Ishikawa (cell line): ENCODE measurements around the gene SETD1A.

ENCODE experiments used
- CEBPB ChIP-seq: IDR thresholded peaks from 2 replicates; pipeline ENCODE4 v1.6.1; 2012
- CREB1 ChIP-seq: IDR thresholded peaks from 2 replicates; pipeline ENCODE4 v1.6.1; 2012; ENCODE audit warnings: low read depth
- EGR1 ChIP-seq: IDR thresholded peaks from 2 replicates; pipeline ENCODE4 v1.6.1; 2012
- EP300 ChIP-seq: IDR thresholded peaks from 2 replicates; pipeline ENCODE4 v1.6.1; 2012; ENCODE audit warnings: borderline replicate concordance
- FOXM1 ChIP-seq: IDR thresholded peaks from 2 replicates; pipeline ENCODE4 v1.6.1; 2012; ENCODE audit warnings: low read depth, borderline replicate concordance
- NFIC ChIP-seq: IDR thresholded peaks from 2 replicates; pipeline ENCODE4 v1.6.1; 2012
- RAD21 ChIP-seq: IDR thresholded peaks from 2 replicates; pipeline ENCODE4 v1.6.1; 2012; ENCODE audit warnings: low read depth
- TAF1 ChIP-seq: IDR thresholded peaks from 2 replicates; pipeline ENCODE4 v1.6.1; 2012; ENCODE audit warnings: low read depth, mild to moderate bottlenecking
- TCF12 ChIP-seq: IDR thresholded peaks from 2 replicates; pipeline ENCODE4 v1.6.1; 2012; ENCODE audit warnings: low read depth
- TEAD4 ChIP-seq: IDR thresholded peaks from 2 replicates; pipeline ENCODE4 v1.6.1; 2012
- YY1 ChIP-seq: IDR thresholded peaks from 2 replicates; pipeline ENCODE4 v1.6.1; 2012; ENCODE audit warnings: low read depth
- ZBTB7A ChIP-seq: IDR thresholded peaks from 2 replicates; pipeline ENCODE4 v1.6.1; 2012; ENCODE audit warnings: low read depth
- TF ChIP-seq, protein P1 (sequence below): IDR thresholded peaks from 2 replicates; pipeline ENCODE4 v1.6.1; 2012
- TF ChIP-seq, protein P2 (sequence below): IDR thresholded peaks from 2 replicates; pipeline ENCODE4 v1.6.1; 2012; ENCODE audit warnings: low read depth, mild to moderate bottlenecking
- TF ChIP-seq, protein P3 (sequence below): IDR thresholded peaks from 2 replicates; pipeline ENCODE4 v1.6.1; 2012

SETD1A gene

GRCh38 chr16:31006086-31006385 is 48.5 kb downstream of the SETD1A start:
- TF ChIP-seq, protein P1, sequence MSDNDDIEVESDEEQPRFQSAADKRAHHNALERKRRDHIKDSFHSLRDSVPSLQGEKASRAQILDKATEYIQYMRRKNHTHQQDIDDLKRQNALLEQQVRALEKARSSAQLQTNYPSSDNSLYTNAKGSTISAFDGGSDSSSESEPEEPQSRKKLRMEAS: no peak
- TF ChIP-seq ZBTB7A (no peak), RAD21 (no peak), EGR1 (no peak), CEBPB (no peak), TEAD4 (no peak), EP300 (no peak), TCF12 (no peak), TAF1 (no peak), YY1 (no peak), CREB1 (no peak), NFIC (no peak), FOXM1 (no peak)
- TF ChIP-seq, protein P2, sequence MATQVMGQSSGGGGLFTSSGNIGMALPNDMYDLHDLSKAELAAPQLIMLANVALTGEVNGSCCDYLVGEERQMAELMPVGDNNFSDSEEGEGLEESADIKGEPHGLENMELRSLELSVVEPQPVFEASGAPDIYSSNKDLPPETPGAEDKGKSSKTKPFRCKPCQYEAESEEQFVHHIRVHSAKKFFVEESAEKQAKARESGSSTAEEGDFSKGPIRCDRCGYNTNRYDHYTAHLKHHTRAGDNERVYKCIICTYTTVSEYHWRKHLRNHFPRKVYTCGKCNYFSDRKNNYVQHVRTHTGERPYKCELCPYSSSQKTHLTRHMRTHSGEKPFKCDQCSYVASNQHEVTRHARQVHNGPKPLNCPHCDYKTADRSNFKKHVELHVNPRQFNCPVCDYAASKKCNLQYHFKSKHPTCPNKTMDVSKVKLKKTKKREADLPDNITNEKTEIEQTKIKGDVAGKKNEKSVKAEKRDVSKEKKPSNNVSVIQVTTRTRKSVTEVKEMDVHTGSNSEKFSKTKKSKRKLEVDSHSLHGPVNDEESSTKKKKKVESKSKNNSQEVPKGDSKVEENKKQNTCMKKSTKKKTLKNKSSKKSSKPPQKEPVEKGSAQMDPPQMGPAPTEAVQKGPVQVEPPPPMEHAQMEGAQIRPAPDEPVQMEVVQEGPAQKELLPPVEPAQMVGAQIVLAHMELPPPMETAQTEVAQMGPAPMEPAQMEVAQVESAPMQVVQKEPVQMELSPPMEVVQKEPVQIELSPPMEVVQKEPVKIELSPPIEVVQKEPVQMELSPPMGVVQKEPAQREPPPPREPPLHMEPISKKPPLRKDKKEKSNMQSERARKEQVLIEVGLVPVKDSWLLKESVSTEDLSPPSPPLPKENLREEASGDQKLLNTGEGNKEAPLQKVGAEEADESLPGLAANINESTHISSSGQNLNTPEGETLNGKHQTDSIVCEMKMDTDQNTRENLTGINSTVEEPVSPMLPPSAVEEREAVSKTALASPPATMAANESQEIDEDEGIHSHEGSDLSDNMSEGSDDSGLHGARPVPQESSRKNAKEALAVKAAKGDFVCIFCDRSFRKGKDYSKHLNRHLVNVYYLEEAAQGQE: no peak
- TF ChIP-seq, protein P3, sequence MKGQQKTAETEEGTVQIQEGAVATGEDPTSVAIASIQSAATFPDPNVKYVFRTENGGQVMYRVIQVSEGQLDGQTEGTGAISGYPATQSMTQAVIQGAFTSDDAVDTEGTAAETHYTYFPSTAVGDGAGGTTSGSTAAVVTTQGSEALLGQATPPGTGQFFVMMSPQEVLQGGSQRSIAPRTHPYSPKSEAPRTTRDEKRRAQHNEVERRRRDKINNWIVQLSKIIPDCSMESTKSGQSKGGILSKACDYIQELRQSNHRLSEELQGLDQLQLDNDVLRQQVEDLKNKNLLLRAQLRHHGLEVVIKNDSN: no peak

GRCh38 chr16:31006589-31006988 is 49.0 kb downstream of the SETD1A start:
- TF ChIP-seq FOXM1 (no peak), CREB1 (no peak), CEBPB (no peak), TCF12 (no peak)
- TF ChIP-seq, protein P3: no peak
- TF ChIP-seq, protein P1: no peak

DNA sequence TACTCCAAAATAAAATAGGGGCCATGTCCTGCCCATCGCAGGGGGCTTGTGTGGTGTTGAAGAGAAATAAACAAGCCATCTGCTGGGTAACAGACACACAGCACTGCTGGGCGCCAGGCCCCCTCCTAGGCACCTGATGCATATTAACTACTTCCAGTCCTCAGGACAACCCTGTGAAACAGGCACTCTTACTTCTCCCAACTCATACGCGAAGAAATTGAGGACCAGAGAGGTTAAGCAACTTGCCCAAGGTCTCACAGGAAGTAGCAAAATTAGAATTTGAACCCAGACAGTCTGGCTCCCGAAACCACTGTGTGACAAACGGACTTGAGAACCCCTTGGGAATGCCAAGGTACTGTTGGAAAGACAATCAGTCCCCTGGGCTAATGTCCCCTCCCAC is 50.1 kb downstream of the SETD1A start:
- TF ChIP-seq TEAD4 (no peak), EGR1 (no peak)

- TF ChIP-seq, protein P2: no peak
- TF ChIP-seq RAD21 (no peak), CEBPB (no peak), YY1 (no peak), TEAD4 (no peak), EGR1 (no peak), ZBTB7A (no peak), NFIC (no peak), FOXM1 (no peak), TCF12 (no peak), EP300 (no peak)
- TF ChIP-seq, protein P1: no peak
- TF ChIP-seq, protein P3: no peak
These were observed 50.6 kb downstream of the SETD1A start for GRCh38 chr16:31008149-31008548.

- TF ChIP-seq, protein P2: no peak
- TF ChIP-seq CREB1 (no peak), EP300 (no peak), EGR1 (no peak), ZBTB7A (no peak), RAD21 (no peak), TAF1 (no peak), TCF12 (no peak), TEAD4 (no peak)
- TF ChIP-seq, protein P1: no peak
These were observed 51.0 kb downstream of the SETD1A start for GRCh38 chr16:31008551-31008950.
